Esophagus squamous epithelium (tissue), 5 donors: ENCODE data around the gene DEFB128. TPM values are rescaled to one million over a fixed set of nuclear protein-coding genes. Genes with fewer than 3 reads are reported as not detected.
"Not testable (repeated sequence)": the region's sequence is repeated elsewhere in the genome, so short reads cannot be mapped to it uniquely, and the experiment has no call there.

Source experiments
- DNase-seq: peaks from one replicate; lab custom pipeline; 2025; lab: John Stamatoyannopoulos, UW
- H3K27ac ChIP-seq, 4 donors: fragments of 200-600 bp; sonication (generic); one replicate each; pipeline ENCODE4 v1.5.1; 2016 to 2019; ENCODE audit warnings: mild to moderate bottlenecking in 1 of 4
- H3K27me3 ChIP-seq, 4 donors: fragments of 200-600 bp; sonication (generic); 1 replicate in 3 of 4; 2 replicates in 1 of 4; pipeline versions ENCODE4 v1.5.1 to v1.6.0; 2017 to 2021; ENCODE audit warnings: antibody characterized with exemption in 1 of 4
- H3K36me3 ChIP-seq, 3 donors: fragments of 200-600 bp; sonication (generic); one replicate each; pipeline ENCODE4 v1.5.1; 2016 to 2019
- H3K4me1 ChIP-seq, 3 donors: fragments of 200-600 bp; sonication (generic); one replicate each; pipeline ENCODE4 v1.5.1; 2017 to 2019
- H3K4me3 ChIP-seq, 4 donors: fragments of 200-600 bp; sonication (generic); 1 replicate in 3 of 4; 2 replicates in 1 of 4; pipeline ENCODE4 v1.5.1; 2016 to 2019; ENCODE audit warnings: mild to moderate bottlenecking in 2 of 4, moderate library complexity in 1 of 4
- H3K9me3 ChIP-seq, 3 donors: fragments of 200-600 bp; sonication (generic); one replicate each; pipeline ENCODE4 v1.5.1; 2016 to 2019
- CTCF ChIP-seq, 6 experiments: fragments of 450-650 bp in 4 of 6; fragments of 200-600 bp in 2 of 6; sonication (generic) in 2 of 6; IDR thresholded peaks; one replicate each; pipeline ENCODE4 v1.5.1; 2016 to 2019; ENCODE audit warnings: antibody characterized with exemption in 6 of 6, mild to moderate bottlenecking in 4 of 6, moderate library complexity in 4 of 6
- POLR2A ChIP-seq, 4 donors: fragments of 450-650 bp; IDR thresholded peaks; one replicate each; pipeline ENCODE4 v1.6.1; 2017; ENCODE audit warnings: antibody characterized with exemption in 4 of 4, mild to moderate bottlenecking in 4 of 4, moderate library complexity in 3 of 4
- WGBS, 2 donors: methylation state at CpG; one replicate each; pipeline ENCODE4 v1.1.5; 2018; 5-methylcytosine and 5-hydroxymethylcytosine counted together
- intact Hi-C: fragments of 100-400 bp; cut with DNase I; formaldehyde crosslinking; loops from one replicate; pipeline ENCODE4 v1.15.0; 2022
- total RNA-seq, 4 donors: library from RNA; depleted of rRNA; stranded (reverse); fragments of >200 nt; gene quantifications; one replicate each; pipeline ENCODE4 v1.1.0, GENCODE V29; 2016
- donor health status: DM: yes; HTN: yes; CAD: no.

DEFB128 gene
- total RNA-seq, 4 donors from 2014 or later: not detected

GRCh38 chr20:215796-216195, 26.3 kb upstream of the DEFB128 start:
- peaks cover 0 to 32% (median 0%) of the 10 kb centered on the region in 4 donors for H3K27me3 ChIP-seq
- H3K27ac ChIP-seq: no peak overlapping the region
- H3K9me3 ChIP-seq: no peaks in the 10 kb centered on the region
- 60 to 71% methylated on average over 1 of the region's 1 CpG for WGBS, 2 donors
- no peak overlapping the region for H3K4me3 ChIP-seq
- intact Hi-C loops: loop anchor here (10.0 kb wide), 1 partner anchor 49 kb away; no protein-coding TSS in a partner anchor
- no peaks in the 10 kb centered on the region for H3K4me1 ChIP-seq
- no peaks in the 10 kb centered on the region for H3K36me3 ChIP-seq
- TF ChIP-seq CTCF (IDR thresholded peaks at IDR 0.05) (no peak), POLR2A (IDR thresholded peaks at IDR 0.05) (no peak)
- no peak for DNase-seq

- no peak for DNase-seq
- intact Hi-C loops: loop anchor here (10.0 kb wide), 1 partner anchor 50 kb away; no protein-coding TSS in a partner anchor
- Histone ChIP-seq H3K27ac (no peak overlapping the region), H3K4me1 (no peaks in the 10 kb centered on the region), H3K27me3 (peaks cover 0 to 21% (median 0%) of the 10 kb centered on the region in 4 donors), H3K36me3 (no peaks in the 10 kb centered on the region), H3K9me3 (no peaks in the 10 kb centered on the region), H3K4me3 (no peak overlapping the region)
- WGBS, 2 donors: 68% methylated on average over 2 of the region's 2 CpGs
- TF ChIP-seq POLR2A (IDR thresholded peaks at IDR 0.05): no peak
Measured at GRCh38 chr20:214383-214782, 24.9 kb upstream of the DEFB128 start.

- intact Hi-C loops: loop anchor here (10.0 kb wide), 1 partner anchor 54 kb away; no protein-coding TSS in a partner anchor
- DNase-seq: no peak
- H3K9me3 ChIP-seq: no peaks in the 10 kb centered on the region
- TF ChIP-seq CTCF (IDR thresholded peaks at IDR 0.05): no peak
- no peak for TF ChIP-seq POLR2A (IDR thresholded peaks at IDR 0.05)
- no peaks in the 10 kb centered on the region for H3K36me3 ChIP-seq
- no peaks in the 10 kb centered on the region for H3K27me3 ChIP-seq
- H3K4me3 ChIP-seq: no peak overlapping the region
- no peaks in the 10 kb centered on the region for H3K4me1 ChIP-seq
- WGBS, 2 donors: 56 to 63% methylated on average over 7 of the region's 7 CpGs
- H3K27ac ChIP-seq: no peak overlapping the region
Measured at GRCh38 chr20:210809-211502, 21.4 kb upstream of the DEFB128 start.

- H3K27me3 ChIP-seq: peaks cover 0 to 10% (median 0%) of the 10 kb centered on the region in 4 donors
- H3K27ac ChIP-seq: no peak overlapping the region
- intact Hi-C loops: no loop called here
- no peak for DNase-seq
- H3K9me3 ChIP-seq: no peaks in the 10 kb centered on the region
- no peak overlapping the region for H3K4me3 ChIP-seq
- H3K36me3 ChIP-seq: no peaks in the 10 kb centered on the region
- 13 to 15% methylated on average over 5 of the region's 5 CpGs for WGBS, 2 donors
- TF ChIP-seq CTCF (IDR thresholded peaks at IDR 0.05) (peak in 5 of 6 experiments; percentile 23 to 70 (median 50)), POLR2A (IDR thresholded peaks at IDR 0.05) (no peak)
- no peaks in the 10 kb centered on the region for H3K4me1 ChIP-seq
Measured at GRCh38 chr20:208942-209566, 19.5 kb upstream of the DEFB128 start.

GRCh38 chr20:203630-204029, 14.1 kb upstream of the DEFB128 start:
- H3K27me3 ChIP-seq: peaks cover 0 to 18% (median 0%) of the 10 kb centered on the region in 4 donors
- H3K27ac ChIP-seq, H3K9me3 ChIP-seq, DNase-seq, H3K4me1 ChIP-seq, H3K4me3 ChIP-seq, intact Hi-C loops, H3K36me3 ChIP-seq: not testable (repeated sequence)
- WGBS, 2 donors: 70 to 80% methylated on average over 4 of the region's 4 CpGs

GRCh38 chr20:199996-200395, 10.5 kb upstream of the DEFB128 start:
- TF ChIP-seq CTCF (IDR thresholded peaks at IDR 0.05): no peak
- 56 to 66% methylated on average over 3 to 4 of the region's 4 CpGs for WGBS, 2 donors

More at GRCh38 chr20:199996-200395, 10.5 kb upstream of the DEFB128 start:
- Histone ChIP-seq H3K9me3 (no peaks in the 10 kb centered on the region), H3K27ac (no peak overlapping the region), H3K4me3 (no peak overlapping the region), H3K4me1 (no peaks in the 10 kb centered on the region), H3K36me3 (no peaks in the 10 kb centered on the region), H3K27me3 (peaks cover 0 to 16% (median 0%) of the 10 kb centered on the region in 4 donors)
- intact Hi-C loops: no loop called here
- no peak for DNase-seq
